ENCODE measurements around the gene ZBP1.

DNA sequence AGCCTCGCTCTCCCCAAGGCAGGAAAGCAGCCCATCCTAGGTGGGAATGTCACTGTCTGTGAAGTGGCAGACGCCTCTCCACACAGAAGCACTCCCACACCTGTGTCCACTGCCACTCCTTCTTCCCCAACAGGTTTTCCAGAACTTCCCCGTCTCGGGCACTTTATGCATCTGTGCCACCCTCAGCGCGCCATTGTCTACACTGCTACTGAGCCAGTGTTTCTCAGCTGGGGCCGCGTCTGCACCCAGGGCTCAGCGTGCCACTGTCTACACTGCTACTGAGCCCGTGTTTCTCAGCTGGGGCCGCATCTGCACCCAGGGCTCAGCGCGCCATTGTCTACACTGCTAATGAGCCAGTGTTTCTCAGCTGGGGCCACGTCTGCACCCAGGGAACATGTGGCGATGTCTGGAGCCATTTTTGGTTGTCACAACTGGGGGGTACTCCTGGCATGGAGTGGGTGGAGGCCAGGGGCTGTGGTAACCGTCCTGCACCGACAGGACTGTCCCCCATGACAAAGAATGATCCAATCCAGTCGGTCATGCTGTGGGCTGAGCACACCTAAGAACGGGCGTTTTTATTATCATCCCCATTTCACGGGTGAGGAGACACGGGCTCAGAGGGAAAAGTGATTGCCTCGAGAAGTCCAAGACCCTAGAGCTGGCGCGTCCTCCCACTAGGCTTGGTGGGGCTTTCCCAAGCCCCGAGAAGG lies 41.7 kb upstream of the ZBP1 start:
- TF ChIP-seq POLR2A (IDR thresholded peaks at IDR 0.05): no peak
- TF ChIP-seq, protein P1, sequence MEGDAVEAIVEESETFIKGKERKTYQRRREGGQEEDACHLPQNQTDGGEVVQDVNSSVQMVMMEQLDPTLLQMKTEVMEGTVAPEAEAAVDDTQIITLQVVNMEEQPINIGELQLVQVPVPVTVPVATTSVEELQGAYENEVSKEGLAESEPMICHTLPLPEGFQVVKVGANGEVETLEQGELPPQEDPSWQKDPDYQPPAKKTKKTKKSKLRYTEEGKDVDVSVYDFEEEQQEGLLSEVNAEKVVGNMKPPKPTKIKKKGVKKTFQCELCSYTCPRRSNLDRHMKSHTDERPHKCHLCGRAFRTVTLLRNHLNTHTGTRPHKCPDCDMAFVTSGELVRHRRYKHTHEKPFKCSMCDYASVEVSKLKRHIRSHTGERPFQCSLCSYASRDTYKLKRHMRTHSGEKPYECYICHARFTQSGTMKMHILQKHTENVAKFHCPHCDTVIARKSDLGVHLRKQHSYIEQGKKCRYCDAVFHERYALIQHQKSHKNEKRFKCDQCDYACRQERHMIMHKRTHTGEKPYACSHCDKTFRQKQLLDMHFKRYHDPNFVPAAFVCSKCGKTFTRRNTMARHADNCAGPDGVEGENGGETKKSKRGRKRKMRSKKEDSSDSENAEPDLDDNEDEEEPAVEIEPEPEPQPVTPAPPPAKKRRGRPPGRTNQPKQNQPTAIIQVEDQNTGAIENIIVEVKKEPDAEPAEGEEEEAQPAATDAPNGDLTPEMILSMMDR (IDR thresholded peaks at IDR 0.05): no peak
- TF ChIP-seq POLR2AphosphoS5 (IDR thresholded peaks at IDR 0.05): no peak
